Right lobe of liver (tissue), 6 donors: ENCODE data around the gene ACTG1. TPM values are rescaled to one million over a fixed set of nuclear protein-coding genes. Genes with fewer than 3 reads are reported as not detected.

ENCODE experiments used
- ATAC-seq, 4 donors: fragments of 200-7000 bp; cut with Tn5 transposase; one replicate each; pipeline ENCODE4 v1.9.1; 2020; ENCODE audit warnings: mild to moderate bottlenecking in 4 of 4, moderate library complexity in 4 of 4
- DNase-seq, 3 donors: peaks; one replicate each; pipeline ENCODE4 v3.0.0-alpha.2; 2020
- H3K27ac ChIP-seq, 3 donors: fragments of 200-600 bp; one replicate each; pipeline ENCODE4 v1.8.0; 2022
- H3K27me3 ChIP-seq, 2 donors: fragments of 200-600 bp; one replicate each; pipeline ENCODE4 v1.8.0; 2022
- H3K36me3 ChIP-seq, 4 donors: fragments of 200-600 bp; sonication (generic) in 1 of 4; one replicate each; pipeline versions ENCODE4 v1.5.1 to v1.8.0; 2017 to 2022; ENCODE audit warnings: control low read depth in 1 of 4
- H3K4me1 ChIP-seq, 4 donors: fragments of 200-600 bp; sonication (generic) in 1 of 4; one replicate each; pipeline versions ENCODE4 v1.5.1 to v1.8.0; 2017 to 2022; ENCODE audit warnings: control low read depth in 1 of 4
- H3K4me3 ChIP-seq, 3 donors: fragments of 200-600 bp; one replicate each; pipeline ENCODE4 v1.8.0; 2022
- H3K9me3 ChIP-seq, 4 donors: fragments of 200-600 bp; sonication (generic) in 1 of 4; one replicate each; pipeline versions ENCODE4 v1.5.1 to v1.8.0; 2017 to 2022; ENCODE audit warnings: control low read depth in 1 of 4
- CTCF ChIP-seq, 4 donors: fragments of 200-600 bp in 3 of 4; fragments of 450-650 bp in 1 of 4; IDR thresholded peaks; one replicate each; pipeline versions ENCODE4 v1.5.1 to v1.8.0; 2016 to 2022; ENCODE audit warnings: antibody characterized with exemption in 4 of 4, mild to moderate bottlenecking in 2 of 4
- POLR2A ChIP-seq: fragments of 450-650 bp; IDR thresholded peaks from one replicate; pipeline ENCODE4 v1.6.1; 2017; ENCODE audit warnings: antibody characterized with exemption, mild to moderate bottlenecking
- WGBS: methylation state at CpG from one replicate; pipeline ENCODE4 v1.1.6; 2018; ENCODE audit warnings: low coverage, low lambda C conversion rate; ENCODE audit not compliant: insufficient coverage; ENCODE audit errors: missing lambda C conversion rate; 5-methylcytosine and 5-hydroxymethylcytosine counted together
- intact Hi-C, 2 donors: fragments of 100-400 bp; cut with DNase I; formaldehyde crosslinking; loops; one replicate each; pipeline versions ENCODE4 v1.11.2 to v1.14.1; 2022
- total RNA-seq, 6 experiments: library from RNA; depleted of rRNA in 2 of 6; stranded (reverse); fragments of >200 nt in 2 of 6; fragmentation: NEBNext Ultra II Directional in 3 of 6; extraction: Animal tissue kit (Norgen Biotek cat#: 25700) in 3 of 6; gene quantifications; one replicate each; pipeline versions ENCODE4 v1.1.0 to v1.2.4, GENCODE V29; 2016 to 2023
- donor health status: DM: no; HTN: yes; CAD: no.
- donor health status: DM: no; HTN: no; CAD: no.
- donor health status: DM: no; HTN: no; CAD: no.
- donor health status: DM: no; HTN: yes; CAD: no.
- donor health status: DM: no; HTN: yes; CAD: no.

Gene ACTG1
- total RNA-seq, 6 experiments from 2014 or later, result 218 to 2,508 (median 1,326) TPM

DNA sequence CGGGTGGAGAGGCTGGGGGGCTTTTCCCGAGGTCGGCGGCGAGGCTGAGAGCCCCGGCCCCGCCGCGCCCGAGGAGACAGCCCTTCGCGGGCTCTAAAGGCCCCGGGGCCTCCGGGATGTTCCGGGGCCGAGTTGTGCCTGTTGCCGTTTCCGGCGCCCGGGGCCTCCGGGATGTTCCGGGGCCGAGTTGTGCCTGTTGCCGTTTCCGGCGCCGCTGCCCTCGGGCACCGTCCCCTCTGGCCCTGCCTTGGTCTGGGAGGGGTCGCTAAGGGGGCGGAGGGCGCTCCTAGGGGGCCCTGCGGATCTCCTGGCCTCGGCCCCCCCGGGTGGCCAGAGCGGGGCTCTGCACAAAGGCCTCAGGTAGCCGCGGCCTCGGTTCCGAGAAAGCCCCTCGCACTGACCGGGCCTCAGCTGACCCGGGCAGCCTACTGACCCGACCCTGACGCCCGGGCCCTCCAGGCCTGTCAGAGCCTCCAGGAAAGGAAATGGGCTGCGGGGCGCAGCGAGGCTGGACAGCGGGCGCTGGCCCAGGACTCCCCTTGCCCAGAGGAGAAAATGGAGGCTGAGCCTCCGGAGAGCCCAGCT lies 24.2 kb downstream of the ACTG1 start:
- WGBS, result 15% methylated on average over 4 of the region's 52 CpGs
- H3K27ac ChIP-seq, result peak overlapping the region; percentile 76 to 91 (median 80)
- TF ChIP-seq POLR2A (no peak), CTCF (IDR thresholded peaks at IDR 0.05) (no peak)
- H3K9me3 ChIP-seq, result no peaks in the 10 kb centered on the region
- H3K4me1 ChIP-seq, result peaks cover 0 to 14% (median 0%) of the 10 kb centered on the region in 4 donors
- peak overlapping the region; percentile 75 to 93 (median 77) for H3K4me3 ChIP-seq
- intact Hi-C loops, result loop anchor here (10.0 kb wide), 2 partner anchors 104 to 204 kb away; no protein-coding TSS in a partner anchor
- H3K27me3 ChIP-seq, result no peaks in the 10 kb centered on the region
- no peaks in the 10 kb centered on the region for H3K36me3 ChIP-seq
- DNase-seq (no peak), ATAC-seq (peak in 3 of 4 donors; percentile 5 to 17 (median 9))

DNA sequence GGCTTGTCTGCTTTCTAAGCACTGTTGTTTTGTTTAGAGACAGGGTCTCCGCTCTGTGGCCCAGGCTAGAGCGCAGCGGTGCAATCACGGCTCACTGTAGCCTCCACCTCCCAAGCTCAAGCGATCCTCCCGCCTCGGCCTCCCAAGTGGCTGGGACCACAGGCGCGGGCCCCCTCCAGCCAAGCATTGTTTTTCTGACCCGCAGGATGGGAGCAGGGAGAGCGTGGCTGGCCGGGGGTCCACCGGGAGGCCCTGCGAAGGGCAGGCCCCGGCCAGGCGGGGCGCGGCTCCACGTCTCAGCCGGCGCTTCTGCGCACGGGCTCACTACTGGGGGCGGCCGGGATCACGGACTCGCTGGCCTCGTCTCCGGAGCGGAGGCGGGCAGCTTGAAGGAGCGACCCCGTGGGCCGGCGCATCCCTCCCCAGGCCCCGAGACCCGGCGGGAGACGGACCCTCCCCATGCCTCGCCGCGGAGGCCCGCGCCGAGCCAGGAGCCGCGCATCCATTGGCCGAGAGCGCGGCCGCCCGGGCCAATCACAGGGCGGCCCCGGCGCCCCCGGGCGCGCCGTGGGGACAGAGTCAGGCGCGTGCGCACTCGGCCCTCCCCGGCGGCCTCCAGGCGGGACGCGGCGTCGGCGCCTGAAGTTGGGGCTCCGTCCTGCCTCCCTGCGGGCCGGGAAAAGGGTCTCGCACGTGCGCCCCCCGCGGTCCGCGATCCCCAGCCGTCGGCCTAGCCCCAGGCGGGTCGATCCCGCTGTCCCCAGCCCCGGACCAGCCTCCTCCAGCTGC lies 24.9 kb downstream of the ACTG1 start:
- intact Hi-C loops, result loop anchor here (10.0 kb wide), 2 partner anchors 103 to 203 kb away; no protein-coding TSS in a partner anchor
- no CpG with 5 or more reads among the region's 87 CpGs for WGBS
- Histone ChIP-seq H3K4me3 (peak overlapping the region; percentile 75 to 93 (median 77)), H3K27ac (peak overlapping the region; percentile 76 to 91 (median 80)), H3K4me1 (peaks cover 0 to 14% (median 0%) of the 10 kb centered on the region in 4 donors), H3K36me3 (no peaks in the 10 kb centered on the region), H3K27me3 (no peaks in the 10 kb centered on the region), H3K9me3 (no peaks in the 10 kb centered on the region)
- TF ChIP-seq POLR2A, result peak; percentile 57
- no peak for TF ChIP-seq CTCF (IDR thresholded peaks at IDR 0.05)
- ATAC-seq (peak; percentile 78 to 87 (median 82)), DNase-seq (peak; percentile 81 to 86 (median 83))

- peaks cover 0 to 14% (median 0%) of the 10 kb centered on the region in 4 donors for H3K4me1 ChIP-seq
- no peaks in the 10 kb centered on the region for H3K36me3 ChIP-seq
- DNase-seq (no peak), ATAC-seq (no peak)
- TF ChIP-seq POLR2A (no peak), CTCF (IDR thresholded peaks at IDR 0.05) (no peak)
- no peak overlapping the region for H3K27ac ChIP-seq
- WGBS, result 78% methylated on average over 10 of the region's 10 CpGs
- no peaks in the 10 kb centered on the region for H3K27me3 ChIP-seq
- H3K9me3 ChIP-seq, result no peaks in the 10 kb centered on the region
- intact Hi-C loops, result loop anchor here (10.0 kb wide), 2 partner anchors 102 to 202 kb away; no protein-coding TSS in a partner anchor
- H3K4me3 ChIP-seq, result peak overlapping the region in 1 of 3 donors; percentile 75
Observed at GRCh38 chr17:81487089-81487486, 25.5 kb downstream of the ACTG1 start.

DNA sequence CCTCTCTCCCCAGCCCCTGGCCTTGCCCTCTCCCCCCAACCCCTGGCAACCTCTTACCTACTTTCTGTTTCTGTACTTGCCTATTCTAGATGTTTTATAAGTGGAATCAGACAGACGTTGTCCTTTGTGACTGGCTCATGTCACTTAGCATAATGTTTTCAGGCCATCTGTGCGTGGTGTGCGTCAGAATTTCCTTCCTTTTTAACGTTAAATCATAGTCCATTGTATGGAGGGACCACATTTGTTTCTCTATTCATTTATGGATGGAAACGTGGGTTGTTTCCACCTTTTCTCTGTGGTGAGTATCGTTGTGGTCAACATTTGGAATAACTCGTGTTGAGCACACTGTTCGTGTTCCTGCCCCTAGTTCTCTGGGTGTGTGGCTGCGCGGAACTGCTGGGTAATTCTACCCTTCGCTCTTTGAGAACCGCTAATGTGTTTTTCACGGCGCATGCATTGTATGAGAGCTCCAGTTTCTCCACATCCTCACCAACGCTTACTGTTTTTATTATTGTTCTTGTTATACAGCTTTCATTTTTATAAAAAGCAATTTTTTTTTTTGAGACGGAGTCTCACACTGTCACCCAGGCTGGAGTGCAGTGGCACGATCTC lies 26.3 kb downstream of the ACTG1 start:
- no peak for ATAC-seq
- no peaks in the 10 kb centered on the region for H3K27me3 ChIP-seq
- intact Hi-C loops, result loop anchor here (10.0 kb wide), 2 partner anchors 102 to 202 kb away; no protein-coding TSS in a partner anchor
- no peaks in the 10 kb centered on the region for H3K9me3 ChIP-seq
- WGBS, result 57% methylated on average over 14 of the region's 17 CpGs
- H3K4me1 ChIP-seq, result peaks cover 0 to 14% (median 0%) of the 10 kb centered on the region in 4 donors
- H3K4me3 ChIP-seq, result no peak overlapping the region
- no peak for TF ChIP-seq CTCF (IDR thresholded peaks at IDR 0.05)
- TF ChIP-seq POLR2A, result no peak
- no peak overlapping the region for H3K27ac ChIP-seq
- no peaks in the 10 kb centered on the region for H3K36me3 ChIP-seq
- no peak for DNase-seq
